ENCODE results near the gene DNAJA3. TPM values are rescaled to one million over a fixed set of nuclear protein-coding genes. Genes with fewer than 3 reads are reported as not detected.

The DNAJA3 gene
- total and polyA plus RNA-seq, 9 of the 15 experiments (the other 6 are each of a cell fraction or from before 2014, with no cell fraction given): 8.1 to 105 (median 79.0) TPM

DNA sequence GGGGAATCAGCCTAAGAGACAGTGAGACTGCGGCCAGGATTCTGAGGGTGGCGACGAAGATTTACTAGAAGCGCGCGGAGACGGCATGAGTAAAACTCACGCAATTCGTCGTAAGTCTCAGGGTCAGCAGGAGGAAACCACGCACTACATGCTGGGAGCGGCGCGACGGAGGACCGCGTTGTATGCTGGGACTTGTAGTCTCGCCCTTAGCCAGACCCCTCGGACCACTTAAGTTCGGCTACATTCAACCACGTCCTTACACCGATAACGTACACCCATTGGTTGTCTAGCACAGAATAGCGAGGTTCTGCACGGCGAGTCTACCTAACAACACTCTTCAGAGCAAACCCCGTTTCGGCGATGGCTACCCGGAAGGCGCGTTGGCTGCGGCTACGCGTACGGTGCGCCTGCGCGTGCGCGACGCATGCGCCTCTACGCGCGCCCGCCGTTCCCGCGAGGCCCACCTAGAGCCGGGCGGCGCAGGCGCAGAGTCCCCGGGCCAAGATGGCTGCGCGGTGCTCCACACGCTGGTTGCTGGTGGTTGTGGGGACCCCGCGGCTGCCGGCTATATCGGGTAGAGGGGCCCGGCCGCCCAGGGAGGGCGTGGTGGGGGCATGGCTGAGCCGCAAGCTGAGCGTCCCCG is at the start of gene DNAJA3 (continued):
- TF ChIP-seq MAZ (CRISPR knock-in tag; conservative IDR thresholded peaks at IDR 0.05 in 1 of 2, IDR thresholded peaks at IDR 0.05 in 1 of 2) (peak; percentile 46 to 62), NR2F6 (CRISPR knock-in tag; IDR thresholded peaks at IDR 0.05) (no peak), NCOA6 (IDR thresholded peaks at IDR 0.05) (peak; percentile 80; the same call in 1 of the 2 replicates), ETV1 (tag; conservative IDR thresholded peaks at IDR 0.05; ENCODE audit: low read depth) (peak; percentile 58; the same call in 1 of the 2 replicates), ZNF23 (CRISPR knock-in tag; IDR thresholded peaks at IDR 0.05) (no peak), ZNF197 (CRISPR knock-in tag; IDR thresholded peaks at IDR 0.05; ENCODE audit: low read depth) (peak; percentile 87; the same call in 1 of the 2 replicates), SUPT5H (IDR thresholded peaks at IDR 0.05) (peak; percentile 95), FOXA3 (CRISPR knock-in tag; conservative IDR thresholded peaks at IDR 0.05 in 1 of 2, IDR thresholded peaks at IDR 0.05 in 1 of 2) (no peak)
- TF ChIP-seq, protein P1, sequence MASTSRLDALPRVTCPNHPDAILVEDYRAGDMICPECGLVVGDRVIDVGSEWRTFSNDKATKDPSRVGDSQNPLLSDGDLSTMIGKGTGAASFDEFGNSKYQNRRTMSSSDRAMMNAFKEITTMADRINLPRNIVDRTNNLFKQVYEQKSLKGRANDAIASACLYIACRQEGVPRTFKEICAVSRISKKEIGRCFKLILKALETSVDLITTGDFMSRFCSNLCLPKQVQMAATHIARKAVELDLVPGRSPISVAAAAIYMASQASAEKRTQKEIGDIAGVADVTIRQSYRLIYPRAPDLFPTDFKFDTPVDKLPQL (IDR thresholded peaks at IDR 0.05; ENCODE audit: extremely low read depth, insufficient read length): peak; percentile 78
- TF ChIP-seq, protein P2, sequence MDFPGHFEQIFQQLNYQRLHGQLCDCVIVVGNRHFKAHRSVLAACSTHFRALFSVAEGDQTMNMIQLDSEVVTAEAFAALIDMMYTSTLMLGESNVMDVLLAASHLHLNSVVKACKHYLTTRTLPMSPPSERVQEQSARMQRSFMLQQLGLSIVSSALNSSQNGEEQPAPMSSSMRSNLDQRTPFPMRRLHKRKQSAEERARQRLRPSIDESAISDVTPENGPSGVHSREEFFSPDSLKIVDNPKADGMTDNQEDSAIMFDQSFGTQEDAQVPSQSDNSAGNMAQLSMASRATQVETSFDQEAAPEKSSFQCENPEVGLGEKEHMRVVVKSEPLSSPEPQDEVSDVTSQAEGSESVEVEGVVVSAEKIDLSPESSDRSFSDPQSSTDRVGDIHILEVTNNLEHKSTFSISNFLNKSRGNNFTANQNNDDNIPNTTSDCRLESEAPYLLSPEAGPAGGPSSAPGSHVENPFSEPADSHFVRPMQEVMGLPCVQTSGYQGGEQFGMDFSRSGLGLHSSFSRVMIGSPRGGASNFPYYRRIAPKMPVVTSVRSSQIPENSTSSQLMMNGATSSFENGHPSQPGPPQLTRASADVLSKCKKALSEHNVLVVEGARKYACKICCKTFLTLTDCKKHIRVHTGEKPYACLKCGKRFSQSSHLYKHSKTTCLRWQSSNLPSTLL (IDR thresholded peaks at IDR 0.05): no peak
- TF ChIP-seq, protein P3, sequence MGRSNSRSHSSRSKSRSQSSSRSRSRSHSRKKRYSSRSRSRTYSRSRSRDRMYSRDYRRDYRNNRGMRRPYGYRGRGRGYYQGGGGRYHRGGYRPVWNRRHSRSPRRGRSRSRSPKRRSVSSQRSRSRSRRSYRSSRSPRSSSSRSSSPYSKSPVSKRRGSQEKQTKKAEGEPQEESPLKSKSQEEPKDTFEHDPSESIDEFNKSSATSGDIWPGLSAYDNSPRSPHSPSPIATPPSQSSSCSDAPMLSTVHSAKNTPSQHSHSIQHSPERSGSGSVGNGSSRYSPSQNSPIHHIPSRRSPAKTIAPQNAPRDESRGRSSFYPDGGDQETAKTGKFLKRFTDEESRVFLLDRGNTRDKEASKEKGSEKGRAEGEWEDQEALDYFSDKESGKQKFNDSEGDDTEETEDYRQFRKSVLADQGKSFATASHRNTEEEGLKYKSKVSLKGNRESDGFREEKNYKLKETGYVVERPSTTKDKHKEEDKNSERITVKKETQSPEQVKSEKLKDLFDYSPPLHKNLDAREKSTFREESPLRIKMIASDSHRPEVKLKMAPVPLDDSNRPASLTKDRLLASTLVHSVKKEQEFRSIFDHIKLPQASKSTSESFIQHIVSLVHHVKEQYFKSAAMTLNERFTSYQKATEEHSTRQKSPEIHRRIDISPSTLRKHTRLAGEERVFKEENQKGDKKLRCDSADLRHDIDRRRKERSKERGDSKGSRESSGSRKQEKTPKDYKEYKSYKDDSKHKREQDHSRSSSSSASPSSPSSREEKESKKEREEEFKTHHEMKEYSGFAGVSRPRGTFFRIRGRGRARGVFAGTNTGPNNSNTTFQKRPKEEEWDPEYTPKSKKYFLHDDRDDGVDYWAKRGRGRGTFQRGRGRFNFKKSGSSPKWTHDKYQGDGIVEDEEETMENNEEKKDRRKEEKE (IDR thresholded peaks at IDR 0.05; ENCODE audit: borderline replicate concordance in 1 of 2, control insufficient read depth in 1 of 2, low read depth in 2 of 2, low read length in 1 of 2): no peak
- TF ChIP-seq, protein P4, sequence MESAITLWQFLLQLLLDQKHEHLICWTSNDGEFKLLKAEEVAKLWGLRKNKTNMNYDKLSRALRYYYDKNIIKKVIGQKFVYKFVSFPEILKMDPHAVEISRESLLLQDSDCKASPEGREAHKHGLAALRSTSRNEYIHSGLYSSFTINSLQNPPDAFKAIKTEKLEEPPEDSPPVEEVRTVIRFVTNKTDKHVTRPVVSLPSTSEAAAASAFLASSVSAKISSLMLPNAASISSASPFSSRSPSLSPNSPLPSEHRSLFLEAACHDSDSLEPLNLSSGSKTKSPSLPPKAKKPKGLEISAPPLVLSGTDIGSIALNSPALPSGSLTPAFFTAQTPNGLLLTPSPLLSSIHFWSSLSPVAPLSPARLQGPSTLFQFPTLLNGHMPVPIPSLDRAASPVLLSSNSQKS (CRISPR knock-in tag; IDR thresholded peaks at IDR 0.05): no peak
- TF ChIP-seq, protein P5, sequence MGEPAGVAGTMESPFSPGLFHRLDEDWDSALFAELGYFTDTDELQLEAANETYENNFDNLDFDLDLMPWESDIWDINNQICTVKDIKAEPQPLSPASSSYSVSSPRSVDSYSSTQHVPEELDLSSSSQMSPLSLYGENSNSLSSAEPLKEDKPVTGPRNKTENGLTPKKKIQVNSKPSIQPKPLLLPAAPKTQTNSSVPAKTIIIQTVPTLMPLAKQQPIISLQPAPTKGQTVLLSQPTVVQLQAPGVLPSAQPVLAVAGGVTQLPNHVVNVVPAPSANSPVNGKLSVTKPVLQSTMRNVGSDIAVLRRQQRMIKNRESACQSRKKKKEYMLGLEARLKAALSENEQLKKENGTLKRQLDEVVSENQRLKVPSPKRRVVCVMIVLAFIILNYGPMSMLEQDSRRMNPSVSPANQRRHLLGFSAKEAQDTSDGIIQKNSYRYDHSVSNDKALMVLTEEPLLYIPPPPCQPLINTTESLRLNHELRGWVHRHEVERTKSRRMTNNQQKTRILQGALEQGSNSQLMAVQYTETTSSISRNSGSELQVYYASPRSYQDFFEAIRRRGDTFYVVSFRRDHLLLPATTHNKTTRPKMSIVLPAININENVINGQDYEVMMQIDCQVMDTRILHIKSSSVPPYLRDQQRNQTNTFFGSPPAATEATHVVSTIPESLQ (CRISPR knock-in tag; IDR thresholded peaks at IDR 0.05): no peak
- TF ChIP-seq, protein P6, sequence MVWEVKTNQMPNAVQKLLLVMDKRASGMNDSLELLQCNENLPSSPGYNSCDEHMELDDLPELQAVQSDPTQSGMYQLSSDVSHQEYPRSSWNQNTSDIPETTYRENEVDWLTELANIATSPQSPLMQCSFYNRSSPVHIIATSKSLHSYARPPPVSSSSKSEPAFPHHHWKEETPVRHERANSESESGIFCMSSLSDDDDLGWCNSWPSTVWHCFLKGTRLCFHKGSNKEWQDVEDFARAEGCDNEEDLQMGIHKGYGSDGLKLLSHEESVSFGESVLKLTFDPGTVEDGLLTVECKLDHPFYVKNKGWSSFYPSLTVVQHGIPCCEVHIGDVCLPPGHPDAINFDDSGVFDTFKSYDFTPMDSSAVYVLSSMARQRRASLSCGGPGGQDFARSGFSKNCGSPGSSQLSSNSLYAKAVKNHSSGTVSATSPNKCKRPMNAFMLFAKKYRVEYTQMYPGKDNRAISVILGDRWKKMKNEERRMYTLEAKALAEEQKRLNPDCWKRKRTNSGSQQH (CRISPR knock-in tag; IDR thresholded peaks at IDR 0.05): no peak
